Measurements from ENCODE around the gene HSPB1. TPM values are rescaled to one million over a fixed set of nuclear protein-coding genes. Genes with fewer than 3 reads are reported as not detected.
"Not testable (repeated sequence)": the region's sequence is repeated elsewhere in the genome, so short reads cannot be mapped to it uniquely, and the experiment has no call there.

Gene HSPB1
- total RNA-seq, 1 experiment from 2014 or later, result 198 TPM

DNA sequence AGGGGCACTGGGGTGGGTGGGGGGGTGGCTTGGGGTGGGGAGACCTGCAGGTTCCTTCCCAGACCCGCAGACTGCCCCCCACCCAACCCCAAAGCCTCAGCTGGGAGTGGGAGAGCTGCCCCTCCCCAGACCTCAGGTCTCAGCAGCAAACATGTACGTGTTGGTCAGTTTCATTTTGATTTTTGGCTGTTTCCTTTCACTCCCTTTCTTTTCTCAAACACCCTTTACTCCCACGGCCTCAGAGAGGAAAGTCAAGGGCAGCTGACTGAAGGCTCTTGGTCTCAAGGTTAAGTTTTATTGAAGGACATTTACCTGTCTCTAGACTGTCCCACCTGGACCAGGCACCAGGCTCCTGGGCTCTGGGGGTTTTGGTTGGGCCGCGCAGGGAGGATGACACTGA lies 34.1 kb upstream of the HSPB1 start:
- Mint-ChIP-seq H3K36me3 (ENCODE audit: insufficient read depth, unreplicated experiment) (peaks cover 6% of the 10 kb centered on the region), H3K27ac (ENCODE audit: low read depth, unreplicated experiment) (no peak overlapping the region), H3K4me3 (ENCODE audit: unreplicated experiment) (no peak overlapping the region), H3K4me1 (ENCODE audit: insufficient read depth, unreplicated experiment) (peaks cover 6% of the 10 kb centered on the region), H3K9me3 (ENCODE audit: unreplicated experiment) (no peaks in the 10 kb centered on the region), H3K27me3 (ENCODE audit: insufficient read depth, unreplicated experiment) (peaks cover 35% of the 10 kb centered on the region)
- POLR2A ChIA-PET, result no interaction called here
- CTCF ChIA-PET, result interaction anchor here (0.7 to 1.3 kb wide), 2 partner anchors 46 to 75 kb away, joined by 3 to 4 read pairs; no protein-coding TSS in a partner anchor
- BruUV-seq (replicated peaks), result no TSS peak
- TF ChIP-seq, protein P1, sequence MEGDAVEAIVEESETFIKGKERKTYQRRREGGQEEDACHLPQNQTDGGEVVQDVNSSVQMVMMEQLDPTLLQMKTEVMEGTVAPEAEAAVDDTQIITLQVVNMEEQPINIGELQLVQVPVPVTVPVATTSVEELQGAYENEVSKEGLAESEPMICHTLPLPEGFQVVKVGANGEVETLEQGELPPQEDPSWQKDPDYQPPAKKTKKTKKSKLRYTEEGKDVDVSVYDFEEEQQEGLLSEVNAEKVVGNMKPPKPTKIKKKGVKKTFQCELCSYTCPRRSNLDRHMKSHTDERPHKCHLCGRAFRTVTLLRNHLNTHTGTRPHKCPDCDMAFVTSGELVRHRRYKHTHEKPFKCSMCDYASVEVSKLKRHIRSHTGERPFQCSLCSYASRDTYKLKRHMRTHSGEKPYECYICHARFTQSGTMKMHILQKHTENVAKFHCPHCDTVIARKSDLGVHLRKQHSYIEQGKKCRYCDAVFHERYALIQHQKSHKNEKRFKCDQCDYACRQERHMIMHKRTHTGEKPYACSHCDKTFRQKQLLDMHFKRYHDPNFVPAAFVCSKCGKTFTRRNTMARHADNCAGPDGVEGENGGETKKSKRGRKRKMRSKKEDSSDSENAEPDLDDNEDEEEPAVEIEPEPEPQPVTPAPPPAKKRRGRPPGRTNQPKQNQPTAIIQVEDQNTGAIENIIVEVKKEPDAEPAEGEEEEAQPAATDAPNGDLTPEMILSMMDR (IDR thresholded peaks at IDR 0.05; ENCODE audit: unreplicated experiment), result no peak
- no peak for DNase-seq (ENCODE audit: unreplicated experiment)
- intact Hi-C loops (cut with micrococcal nuclease), result no loop called here

DNA sequence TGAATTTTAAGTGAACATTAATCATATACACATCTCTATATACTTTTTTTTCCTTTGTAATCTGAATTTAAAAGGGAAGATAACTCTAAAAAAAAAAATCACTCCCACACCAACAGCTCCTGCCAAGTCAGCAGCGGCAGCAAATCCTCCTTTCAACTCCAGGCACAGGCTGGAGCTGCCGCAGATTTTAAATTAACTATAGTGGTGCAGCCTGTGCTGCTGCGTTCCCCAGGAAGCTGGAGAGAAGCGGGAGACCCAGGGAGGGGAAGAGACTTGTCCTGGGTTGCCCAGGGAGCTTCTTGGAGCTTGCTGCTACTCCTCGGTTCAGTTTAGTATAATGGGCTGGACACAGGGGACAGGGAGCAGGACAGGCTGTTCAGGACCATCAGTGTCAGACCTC lies 32.6 kb upstream of the HSPB1 start:
- peaks cover 44% of the 10 kb centered on the region for H3K27me3 Mint-ChIP-seq (ENCODE audit: insufficient read depth, unreplicated experiment)

DNA sequence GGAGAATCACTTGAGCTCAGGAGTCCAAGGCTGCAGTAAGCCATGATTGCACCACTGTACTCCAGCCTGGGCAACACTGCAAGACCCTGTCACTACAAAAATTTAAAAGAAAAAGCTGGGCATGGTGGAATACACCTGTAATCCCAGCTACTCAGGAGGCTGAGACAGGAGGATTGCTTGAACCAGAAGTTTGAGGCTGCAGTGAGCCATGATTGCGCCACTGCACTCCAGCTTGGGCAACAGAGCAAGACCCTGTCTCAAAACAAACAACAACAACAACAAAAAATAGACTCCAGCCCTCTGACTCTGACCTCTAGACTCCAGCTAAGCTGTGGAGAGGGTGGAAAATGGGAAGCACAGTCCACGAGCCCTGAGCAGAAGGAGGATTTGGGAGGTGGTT lies 31.1 kb upstream of the HSPB1 start:
- POLR2A ChIA-PET; H3K4me3 Mint-ChIP-seq (ENCODE audit: unreplicated experiment); intact Hi-C loops (cut with micrococcal nuclease); H3K27ac Mint-ChIP-seq (ENCODE audit: low read depth, unreplicated experiment); BruUV-seq (replicated peaks); DNase-seq (ENCODE audit: unreplicated experiment); H3K9me3 Mint-ChIP-seq (ENCODE audit: unreplicated experiment); H3K4me1 Mint-ChIP-seq (ENCODE audit: insufficient read depth, unreplicated experiment): not testable (repeated sequence)
- Mint-ChIP-seq H3K36me3 (ENCODE audit: insufficient read depth, unreplicated experiment) (peaks cover 13% of the 10 kb centered on the region), H3K27me3 (ENCODE audit: insufficient read depth, unreplicated experiment) (peaks cover 44% of the 10 kb centered on the region)
- CTCF ChIA-PET, result interaction anchor here (0.5 to 1.6 kb wide), 3 partner anchors 9 to 114 kb away, joined by 3 to 10 read pairs (median 3); no protein-coding TSS in a partner anchor

More for the DNA sequence above, 32.6 kb upstream of the HSPB1 start:
- peaks cover 6% of the 10 kb centered on the region for H3K4me1 Mint-ChIP-seq (ENCODE audit: insufficient read depth, unreplicated experiment)
- H3K27ac Mint-ChIP-seq (ENCODE audit: low read depth, unreplicated experiment), result no peak overlapping the region
- ChIA-PET POLR2A (interaction anchor here (1.0 kb wide), 1 partner anchor 21 kb away, joined by 3 read pairs; no protein-coding TSS in a partner anchor), CTCF (interaction anchor here (0.6 to 1.3 kb wide), 5 partner anchors 44 to 738 kb away, joined by 3 to 5 read pairs (median 4); no protein-coding TSS in a partner anchor)
- TF ChIP-seq, protein P1 (IDR thresholded peaks at IDR 0.05; ENCODE audit: unreplicated experiment), result no peak
- intact Hi-C loops (cut with micrococcal nuclease), result no loop called here
- no peak for DNase-seq (ENCODE audit: unreplicated experiment)
- peaks cover 13% of the 10 kb centered on the region for H3K36me3 Mint-ChIP-seq (ENCODE audit: insufficient read depth, unreplicated experiment)
- no peaks in the 10 kb centered on the region for H3K9me3 Mint-ChIP-seq (ENCODE audit: unreplicated experiment)
- no peak overlapping the region for H3K4me3 Mint-ChIP-seq (ENCODE audit: unreplicated experiment)
- BruUV-seq (replicated peaks), result no TSS peak

DNA sequence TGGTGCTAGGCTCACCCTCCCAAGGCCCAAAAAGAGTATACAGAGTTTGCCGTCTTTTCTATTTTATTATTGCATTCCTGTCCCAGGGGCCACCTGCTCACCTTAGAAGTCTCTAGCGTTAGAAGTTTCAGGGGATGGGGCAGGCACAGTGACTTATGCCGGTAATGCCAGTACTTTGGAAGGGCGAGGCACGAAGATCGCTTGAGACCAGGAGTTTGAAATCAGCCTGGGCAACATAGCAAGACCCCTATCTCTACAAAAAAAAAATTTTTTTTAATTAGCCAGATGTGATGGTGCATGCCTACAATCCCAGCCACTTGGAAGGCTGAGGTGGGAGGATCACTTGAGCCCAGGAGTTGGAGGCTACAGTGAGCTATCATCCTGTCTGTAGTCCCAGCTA lies 30.3 kb upstream of the HSPB1 start:
- no TSS peak for BruUV-seq (replicated peaks)
- TF ChIP-seq, protein P1 (IDR thresholded peaks at IDR 0.05; ENCODE audit: unreplicated experiment), result no peak
- ChIA-PET POLR2A (no interaction called here), CTCF (interaction anchor here (1.0 to 1.6 kb wide), 2 partner anchors 10 to 72 kb away, joined by 4 to 10 read pairs; no protein-coding TSS in a partner anchor)
- Mint-ChIP-seq H3K4me1 (ENCODE audit: insufficient read depth, unreplicated experiment) (peaks cover 6% of the 10 kb centered on the region), H3K27ac (ENCODE audit: low read depth, unreplicated experiment) (no peak overlapping the region), H3K4me3 (ENCODE audit: unreplicated experiment) (no peak overlapping the region), H3K27me3 (ENCODE audit: insufficient read depth, unreplicated experiment) (peaks cover 44% of the 10 kb centered on the region), H3K36me3 (ENCODE audit: insufficient read depth, unreplicated experiment) (peaks cover 13% of the 10 kb centered on the region), H3K9me3 (ENCODE audit: unreplicated experiment) (no peaks in the 10 kb centered on the region)
- DNase-seq (ENCODE audit: unreplicated experiment), result no peak
- intact Hi-C loops (cut with micrococcal nuclease), result no loop called here

Measured in MCF 10A (cell line).